Astrocyte of the cerebellum (primary cell): ENCODE measurements around the gene HIVEP1.

Experiments
- DNase-seq: peaks from one replicate; pipeline ENCODE4 v3.0.0-alpha.2; 2011; ENCODE audit warnings: low read depth
- H3K4me3 ChIP-seq: 2 replicates; pipeline ENCODE4 v1.5.1; 2011; ENCODE audit warnings: mild to moderate bottlenecking, low read depth, low read length, moderate library complexity
- CTCF ChIP-seq: IDR thresholded peaks from 2 replicates; pipeline ENCODE4 v1.5.1; 2012; ENCODE audit warnings: low read length, low read depth, moderate library complexity, mild to moderate bottlenecking; ENCODE audit errors: missing control alignments
- in situ Hi-C: cut with HindIII; loops from 2 replicates; pipeline ENCODE4 v1.10.0; 2017; ENCODE audit warnings: low sequenced_read_pairs

The HIVEP1 gene

GRCh38 chr6:12113190-12113577 lies 101.1 kb downstream of the HIVEP1 start:
- no peak overlapping the region for H3K4me3 ChIP-seq
- peak; percentile 53 for DNase-seq
- in situ Hi-C loops: no loop called here
- no peak for TF ChIP-seq CTCF

DNA sequence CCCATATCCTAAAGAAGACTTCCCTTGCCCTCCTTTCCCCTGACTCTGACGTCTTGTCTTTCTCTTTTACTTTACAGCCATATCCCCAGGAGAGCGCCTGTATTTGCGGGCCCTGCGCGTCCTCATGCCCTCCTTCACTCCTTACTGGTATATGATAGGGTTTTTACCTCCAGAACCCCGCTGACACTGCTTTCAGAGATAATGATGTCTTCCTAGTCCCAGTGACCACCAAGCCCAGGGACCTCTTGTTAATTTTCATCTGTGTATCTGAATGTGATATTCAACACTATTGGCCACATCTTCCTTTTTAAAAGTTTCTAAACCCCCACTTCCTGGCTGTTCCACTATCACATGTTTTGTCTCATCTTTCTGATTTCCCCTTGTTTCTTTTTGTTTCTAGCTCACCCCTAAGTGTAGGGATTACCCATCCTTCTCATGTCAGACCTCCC lies 102.0 kb downstream of the HIVEP1 start:
- no peak for TF ChIP-seq CTCF
- DNase-seq: no peak
- H3K4me3 ChIP-seq: no peak overlapping the region
- in situ Hi-C loops: no loop called here

DNA sequence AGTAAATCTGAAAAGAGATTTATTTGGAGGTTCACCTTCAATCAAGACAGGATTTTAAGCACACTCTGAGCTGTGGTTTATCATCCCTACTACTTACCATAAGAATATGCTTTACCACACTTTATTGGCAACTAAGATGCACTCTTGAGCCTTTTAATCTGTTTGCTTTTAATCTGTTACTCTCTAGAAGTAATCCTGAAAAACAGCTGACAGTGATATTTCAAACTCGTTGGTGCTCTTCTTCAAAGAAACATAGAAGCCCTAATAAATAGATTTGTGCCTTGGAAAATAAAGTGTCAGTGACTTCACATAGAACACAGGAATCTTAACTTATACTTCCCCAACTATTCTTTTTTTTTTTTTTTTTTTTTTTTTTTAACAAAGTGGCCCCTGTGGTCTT lies 102.9 kb downstream of the HIVEP1 start:
- no peak for DNase-seq
- in situ Hi-C loops: no loop called here
- H3K4me3 ChIP-seq: no peak overlapping the region
- TF ChIP-seq CTCF: no peak

DNA sequence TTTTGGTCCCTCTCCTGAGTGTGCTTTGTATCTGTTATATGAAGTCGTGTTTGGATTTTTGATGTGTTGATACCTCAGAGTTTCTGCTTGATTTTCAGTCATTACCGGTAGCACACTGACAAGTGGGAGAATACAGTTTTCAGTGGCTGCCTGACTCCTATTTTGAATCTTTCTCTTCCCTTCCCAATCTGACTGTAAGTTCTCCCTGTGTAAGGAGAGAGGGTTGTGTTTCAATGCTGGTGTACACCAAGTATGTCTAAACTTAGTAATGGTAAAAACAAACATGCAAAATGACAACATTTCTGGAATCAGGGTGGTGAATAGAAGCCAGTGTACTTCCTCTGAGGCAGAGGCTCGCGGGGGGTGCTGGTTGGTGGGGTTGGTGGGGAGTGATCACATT lies 103.4 kb downstream of the HIVEP1 start:
- no peak for TF ChIP-seq CTCF
- in situ Hi-C loops: no loop called here
- DNase-seq: no peak
- no peak overlapping the region for H3K4me3 ChIP-seq

- no peak overlapping the region for H3K4me3 ChIP-seq
- no peak for DNase-seq
- in situ Hi-C loops: no loop called here
- no peak for TF ChIP-seq CTCF
Measured at GRCh38 chr6:12116264-12116800, 104.2 kb downstream of the HIVEP1 start.

DNA sequence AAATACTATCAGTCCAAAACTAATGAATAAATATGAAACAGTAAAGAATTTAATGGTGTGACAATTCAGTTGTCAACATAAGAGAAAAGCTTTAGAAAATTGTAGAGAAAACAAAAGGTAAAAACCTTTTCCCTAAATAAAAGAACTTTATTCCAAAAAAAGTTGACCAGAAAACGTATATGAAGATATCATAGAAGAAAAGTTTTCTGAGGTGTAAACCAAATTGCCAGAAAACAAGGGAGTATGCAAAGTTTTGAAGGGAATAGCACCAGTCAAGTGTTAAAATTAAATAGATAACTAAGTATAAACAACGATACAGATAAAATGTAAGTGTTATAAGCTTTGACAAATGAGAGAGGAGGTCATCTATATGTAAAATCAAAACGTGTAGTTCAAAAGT lies 104.9 kb downstream of the HIVEP1 start:
- in situ Hi-C loops: no loop called here
- no peak for DNase-seq
- no peak for TF ChIP-seq CTCF

DNA sequence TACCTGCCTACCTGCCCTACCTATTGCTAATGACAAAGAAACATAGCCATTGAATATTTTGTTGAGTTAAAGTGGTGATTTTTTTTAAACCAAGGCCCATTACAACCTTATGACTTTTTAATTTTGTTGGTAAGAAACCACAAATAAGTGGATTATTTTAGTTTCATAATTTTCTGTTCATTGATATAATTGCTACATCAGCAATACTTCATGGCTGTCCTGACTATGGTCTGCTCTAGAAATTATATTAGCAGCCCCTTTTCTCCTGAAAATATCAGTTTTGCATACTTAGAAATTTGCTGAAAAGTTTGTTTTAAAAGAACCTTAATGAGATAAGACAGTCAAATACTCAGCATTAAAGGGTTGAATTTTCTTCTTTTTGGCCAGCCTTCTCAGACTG lies 106.5 kb downstream of the HIVEP1 start:
- no peak overlapping the region for H3K4me3 ChIP-seq
- in situ Hi-C loops: no loop called here
- DNase-seq: no peak
- no peak for TF ChIP-seq CTCF

More for the DNA sequence above, 104.9 kb downstream of the HIVEP1 start:
- no peak overlapping the region for H3K4me3 ChIP-seq
